HepG2 (cell line): ENCODE measurements around the gene ITCH. TPM values are rescaled to one million over a fixed set of nuclear protein-coding genes. Genes with fewer than 3 reads are reported as not detected.
A peak's percentile ranks its signal among the peaks of the same experiment; 100 is the strongest.

ENCODE experiments used
- CBX5 ChIP-seq: sonication (generic); formaldehyde crosslinking; IDR thresholded peaks from 2 replicates; pipeline ENCODE4 v1.4.0; 2020; ENCODE audit warnings: missing genetic modification reagents, borderline replicate concordance
- FOXA1 ChIP-seq, 2 experiments: fragments of 450-650 bp in 1 of 2; sonication (generic) in 1 of 2; formaldehyde crosslinking in 1 of 2; IDR thresholded peaks; 2 replicates each; pipeline versions ENCODE4 v1.4.0 to v1.6.1; 2016 to 2020; ENCODE audit warnings: missing genetic modification reagents in 1 of 2
- FOXA3 ChIP-seq: IDR thresholded peaks from 2 replicates; pipeline ENCODE4 v1.6.1; 2016; ENCODE audit warnings: missing genetic modification reagents, missing compliant biosample characterization
- FOXJ3 ChIP-seq: sonication (generic); formaldehyde crosslinking; IDR thresholded peaks from 2 replicates; pipeline ENCODE4 v1.4.0; 2020; ENCODE audit warnings: missing genetic modification reagents, mild to moderate bottlenecking, borderline replicate concordance
- GFI1 ChIP-seq: sonication (generic); formaldehyde crosslinking; IDR thresholded peaks from 2 replicates; pipeline ENCODE4 v1.5.0; 2020; ENCODE audit warnings: missing genetic modification reagents, mild to moderate bottlenecking, borderline replicate concordance
- HHEX ChIP-seq: IDR thresholded peaks from 2 replicates; pipeline ENCODE4 v1.6.1; 2016; ENCODE audit warnings: control low read depth
- NFKBIZ ChIP-seq: IDR thresholded peaks from 2 replicates; pipeline ENCODE4 v1.6.1; 2018; ENCODE audit warnings: missing genetic modification reagents, missing compliant biosample characterization
- RXRA ChIP-seq: sonication (generic); formaldehyde crosslinking; IDR thresholded peaks from 2 replicates; pipeline ENCODE4 v1.5.1; 2020; ENCODE audit warnings: missing genetic modification reagents
- ZBTB1 ChIP-seq: sonication (generic); formaldehyde crosslinking; IDR thresholded peaks from 2 replicates; pipeline ENCODE4 v1.4.0; 2020; ENCODE audit warnings: missing genetic modification reagents, borderline replicate concordance
- ZC3H4 ChIP-seq: sonication (generic); formaldehyde crosslinking; IDR thresholded peaks from 2 replicates; pipeline ENCODE4 v1.4.0; 2020; ENCODE audit warnings: missing genetic modification reagents, borderline replicate concordance
- ZMYM4 ChIP-seq: sonication (generic); formaldehyde crosslinking; IDR thresholded peaks from 2 replicates; pipeline ENCODE4 v1.8.1; 2023; ENCODE audit warnings: mild to moderate bottlenecking, missing genetic modification reagents
- ZNF274 ChIP-seq: sonication (generic); formaldehyde crosslinking; IDR thresholded peaks from 2 replicates; pipeline ENCODE4 v1.5.1; 2020; ENCODE audit warnings: mild to moderate bottlenecking, missing genetic modification reagents
- ZNF614 ChIP-seq: IDR thresholded peaks from 2 replicates; pipeline ENCODE4 v1.6.1; 2018; ENCODE audit warnings: missing biosample characterization, missing genetic modification reagents, inconsistent platforms, borderline replicate concordance
- ZNF644 ChIP-seq: IDR thresholded peaks from 2 replicates; pipeline ENCODE4 v1.6.1; 2016; ENCODE audit warnings: low read depth
- ZNF891 ChIP-seq: sonication (generic); formaldehyde crosslinking; IDR thresholded peaks from 2 replicates; pipeline ENCODE4 v1.5.0; 2020; ENCODE audit warnings: mild to moderate bottlenecking, missing genetic modification reagents
- polyA plus RNA-seq, 8 experiments: library from polyadenylated mRNA; depleted of rRNA in 3 of 8; stranded (reverse) in 7 of 8; unstranded in 1 of 8; fragments of >200 nt; fragmentation: Illumina TruSeq in 4 of 8; extraction: Trizol in 4 of 8; gene quantifications; 2 replicates each; pipeline versions ENCODE4 v1.2.1 to v1.2.3, GENCODE V29; 2011 to 2016; ENCODE audit warnings: low read depth in 4 of 8, missing spikeins in 1 of 8, mixed read lengths in 1 of 8; ENCODE audit not compliant: insufficient read depth in 1 of 8
- total RNA-seq, 5 experiments: library from RNA; depleted of rRNA; stranded (reverse); fragments of >200 nt; fragmentation: Illumina TruSeq; extraction: Trizol; gene quantifications; 2 replicates each; pipeline ENCODE4 v1.2.3, GENCODE V29; 2016; ENCODE audit warnings: low read depth in 1 of 5
- TF ChIP-seq, protein P1 (sequence below): sonication (generic); formaldehyde crosslinking; IDR thresholded peaks from 2 replicates; pipeline ENCODE4 v1.4.0; 2020; ENCODE audit warnings: missing genetic modification reagents
- TF ChIP-seq, protein P2 (sequence below): sonication (generic); formaldehyde crosslinking; IDR thresholded peaks from 2 replicates; pipeline ENCODE4 v1.5.0; 2020; ENCODE audit warnings: mild to moderate bottlenecking, missing genetic modification reagents
- TF ChIP-seq, protein P3 (sequence below): sonication (generic); formaldehyde crosslinking; IDR thresholded peaks from 2 replicates; pipeline ENCODE4 v1.9.0; 2021; ENCODE audit warnings: missing genetic modification reagents, mild to moderate bottlenecking, borderline replicate concordance
- TF ChIP-seq, protein P4 (sequence below): sonication (generic); formaldehyde crosslinking; IDR thresholded peaks from 2 replicates; pipeline ENCODE4 v1.8.0; 2022; ENCODE audit warnings: mild to moderate bottlenecking, missing genetic modification reagents, moderate library complexity
- TF ChIP-seq, protein P5 (sequence below): sonication (generic); formaldehyde crosslinking; IDR thresholded peaks from 2 replicates; pipeline ENCODE4 v1.4.0; 2020; ENCODE audit warnings: mild to moderate bottlenecking, missing genetic modification reagents
- TF ChIP-seq, protein P6 (sequence below): IDR thresholded peaks from 2 replicates; pipeline ENCODE4 v1.6.1; 2016; ENCODE audit warnings: low read depth
- TF ChIP-seq, protein P7 (sequence below): sonication (generic); formaldehyde crosslinking; IDR thresholded peaks from 2 replicates; pipeline ENCODE4 v1.4.0; 2020; ENCODE audit warnings: missing genetic modification reagents

The ITCH gene
- total and polyA plus RNA-seq, 2 of the 13 experiments (the other 11 are each of a cell fraction or from before 2014, with no cell fraction given): 20.5 to 112 TPM

DNA sequence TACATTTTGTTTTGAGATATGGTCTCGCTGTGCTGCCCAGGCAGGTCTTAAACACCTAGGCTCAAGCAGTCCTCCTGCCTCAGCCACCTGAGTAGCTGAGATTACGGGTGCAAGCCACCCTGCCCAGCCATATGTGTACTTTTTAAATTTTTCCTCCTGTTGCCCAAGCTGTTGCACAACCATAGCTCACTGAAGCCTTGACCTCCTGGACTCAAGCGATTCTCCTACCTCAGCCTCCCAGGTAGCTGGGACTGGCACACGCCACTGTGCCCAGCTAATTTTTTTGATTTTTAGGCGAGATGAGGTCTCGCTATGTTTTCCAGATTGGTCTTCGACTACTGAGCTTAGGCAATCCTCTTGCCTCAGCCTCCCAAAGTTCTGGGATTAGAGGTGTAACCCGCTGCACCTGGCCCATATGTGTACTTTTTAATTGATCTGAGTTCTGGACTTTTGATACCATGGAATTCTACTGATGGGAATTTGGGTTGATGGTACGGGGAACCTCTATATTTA, 44.9 kb downstream of the ITCH start (continued):
- TF ChIP-seq, protein P1, sequence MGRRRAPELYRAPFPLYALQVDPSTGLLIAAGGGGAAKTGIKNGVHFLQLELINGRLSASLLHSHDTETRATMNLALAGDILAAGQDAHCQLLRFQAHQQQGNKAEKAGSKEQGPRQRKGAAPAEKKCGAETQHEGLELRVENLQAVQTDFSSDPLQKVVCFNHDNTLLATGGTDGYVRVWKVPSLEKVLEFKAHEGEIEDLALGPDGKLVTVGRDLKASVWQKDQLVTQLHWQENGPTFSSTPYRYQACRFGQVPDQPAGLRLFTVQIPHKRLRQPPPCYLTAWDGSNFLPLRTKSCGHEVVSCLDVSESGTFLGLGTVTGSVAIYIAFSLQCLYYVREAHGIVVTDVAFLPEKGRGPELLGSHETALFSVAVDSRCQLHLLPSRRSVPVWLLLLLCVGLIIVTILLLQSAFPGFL (CRISPR knock-in tag): peak; percentile 58; the same call in 1 of the 2 replicates
- TF ChIP-seq RXRA (CRISPR knock-in tag) (peak; percentile 88), ZNF891 (peak; percentile 50; the same call in 1 of the 2 replicates), GFI1 (CRISPR knock-in tag) (peak; percentile 95), FOXA3 (peak; percentile 93), ZNF614 (CRISPR knock-in tag) (peak; percentile 98), ZNF644 (peak; percentile 98), FOXJ3 (peak; percentile 96), CBX5 (CRISPR knock-in tag) (peak; percentile 99), ZNF274 (CRISPR knock-in tag) (peak; percentile 67; the same call in 1 of the 2 replicates), ZBTB1 (CRISPR knock-in tag) (no peak), NFKBIZ (CRISPR knock-in tag) (peak; percentile 94; the same call in 1 of the 2 replicates), ZC3H4 (CRISPR knock-in tag) (no peak), ZMYM4 (peak; percentile 98), HHEX (CRISPR knock-in tag) (0 out of 2 replicates have a peak, but pooled peaks have one; percentile 26), FOXA1 (IDR thresholded peaks at IDR 0.05) (no peak), FOXA1 (CRISPR knock-in tag; IDR thresholded peaks at IDR 0.05) (peak; percentile 89)
- TF ChIP-seq, protein P2, sequence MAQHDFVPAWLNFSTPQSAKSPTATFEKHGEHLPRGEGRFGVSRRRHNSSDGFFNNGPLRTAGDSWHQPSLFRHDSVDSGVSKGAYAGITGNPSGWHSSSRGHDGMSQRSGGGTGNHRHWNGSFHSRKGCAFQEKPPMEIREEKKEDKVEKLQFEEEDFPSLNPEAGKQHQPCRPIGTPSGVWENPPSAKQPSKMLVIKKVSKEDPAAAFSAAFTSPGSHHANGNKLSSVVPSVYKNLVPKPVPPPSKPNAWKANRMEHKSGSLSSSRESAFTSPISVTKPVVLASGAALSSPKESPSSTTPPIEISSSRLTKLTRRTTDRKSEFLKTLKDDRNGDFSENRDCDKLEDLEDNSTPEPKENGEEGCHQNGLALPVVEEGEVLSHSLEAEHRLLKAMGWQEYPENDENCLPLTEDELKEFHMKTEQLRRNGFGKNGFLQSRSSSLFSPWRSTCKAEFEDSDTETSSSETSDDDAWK (CRISPR knock-in tag): no peak
- TF ChIP-seq, protein P3, sequence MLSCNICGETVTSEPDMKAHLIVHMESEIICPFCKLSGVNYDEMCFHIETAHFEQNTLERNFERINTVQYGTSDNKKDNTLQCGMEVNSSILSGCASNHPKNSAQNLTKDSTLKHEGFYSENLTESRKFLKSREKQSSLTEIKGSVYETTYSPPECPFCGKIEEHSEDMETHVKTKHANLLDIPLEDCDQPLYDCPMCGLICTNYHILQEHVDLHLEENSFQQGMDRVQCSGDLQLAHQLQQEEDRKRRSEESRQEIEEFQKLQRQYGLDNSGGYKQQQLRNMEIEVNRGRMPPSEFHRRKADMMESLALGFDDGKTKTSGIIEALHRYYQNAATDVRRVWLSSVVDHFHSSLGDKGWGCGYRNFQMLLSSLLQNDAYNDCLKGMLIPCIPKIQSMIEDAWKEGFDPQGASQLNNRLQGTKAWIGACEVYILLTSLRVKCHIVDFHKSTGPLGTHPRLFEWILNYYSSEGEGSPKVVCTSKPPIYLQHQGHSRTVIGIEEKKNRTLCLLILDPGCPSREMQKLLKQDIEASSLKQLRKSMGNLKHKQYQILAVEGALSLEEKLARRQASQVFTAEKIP (CRISPR knock-in tag): no peak
- TF ChIP-seq, protein P4, sequence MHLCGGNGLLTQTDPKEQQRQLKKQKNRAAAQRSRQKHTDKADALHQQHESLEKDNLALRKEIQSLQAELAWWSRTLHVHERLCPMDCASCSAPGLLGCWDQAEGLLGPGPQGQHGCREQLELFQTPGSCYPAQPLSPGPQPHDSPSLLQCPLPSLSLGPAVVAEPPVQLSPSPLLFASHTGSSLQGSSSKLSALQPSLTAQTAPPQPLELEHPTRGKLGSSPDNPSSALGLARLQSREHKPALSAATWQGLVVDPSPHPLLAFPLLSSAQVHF (CRISPR knock-in tag): no peak
- TF ChIP-seq, protein P5, sequence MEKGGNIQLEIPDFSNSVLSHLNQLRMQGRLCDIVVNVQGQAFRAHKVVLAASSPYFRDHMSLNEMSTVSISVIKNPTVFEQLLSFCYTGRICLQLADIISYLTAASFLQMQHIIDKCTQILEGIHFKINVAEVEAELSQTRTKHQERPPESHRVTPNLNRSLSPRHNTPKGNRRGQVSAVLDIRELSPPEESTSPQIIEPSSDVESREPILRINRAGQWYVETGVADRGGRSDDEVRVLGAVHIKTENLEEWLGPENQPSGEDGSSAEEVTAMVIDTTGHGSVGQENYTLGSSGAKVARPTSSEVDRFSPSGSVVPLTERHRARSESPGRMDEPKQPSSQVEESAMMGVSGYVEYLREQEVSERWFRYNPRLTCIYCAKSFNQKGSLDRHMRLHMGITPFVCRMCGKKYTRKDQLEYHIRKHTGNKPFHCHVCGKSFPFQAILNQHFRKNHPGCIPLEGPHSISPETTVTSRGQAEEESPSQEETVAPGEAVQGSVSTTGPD (CRISPR knock-in tag): peak; percentile 18; the same call in 1 of the 2 replicates
- TF ChIP-seq, protein P6, sequence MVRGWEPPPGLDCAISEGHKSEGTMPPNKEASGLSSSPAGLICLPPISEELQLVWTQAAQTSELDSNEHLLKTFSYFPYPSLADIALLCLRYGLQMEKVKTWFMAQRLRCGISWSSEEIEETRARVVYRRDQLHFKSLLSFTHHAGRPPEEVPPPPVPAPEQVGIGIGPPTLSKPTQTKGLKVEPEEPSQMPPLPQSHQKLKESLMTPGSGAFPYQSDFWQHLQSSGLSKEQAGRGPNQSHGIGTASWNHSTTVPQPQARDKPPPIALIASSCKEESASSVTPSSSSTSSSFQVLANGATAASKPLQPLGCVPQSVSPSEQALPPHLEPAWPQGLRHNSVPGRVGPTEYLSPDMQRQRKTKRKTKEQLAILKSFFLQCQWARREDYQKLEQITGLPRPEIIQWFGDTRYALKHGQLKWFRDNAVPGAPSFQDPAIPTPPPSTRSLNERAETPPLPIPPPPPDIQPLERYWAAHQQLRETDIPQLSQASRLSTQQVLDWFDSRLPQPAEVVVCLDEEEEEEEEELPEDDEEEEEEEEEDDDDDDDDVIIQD (CRISPR knock-in tag): peak; percentile 96
- TF ChIP-seq, protein P7, sequence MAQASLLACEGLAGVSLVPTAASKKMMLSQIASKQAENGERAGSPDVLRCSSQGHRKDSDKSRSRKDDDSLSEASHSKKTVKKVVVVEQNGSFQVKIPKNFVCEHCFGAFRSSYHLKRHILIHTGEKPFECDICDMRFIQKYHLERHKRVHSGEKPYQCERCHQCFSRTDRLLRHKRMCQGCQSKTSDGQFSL: peak; percentile 69; the same call in 1 of the 2 replicates
